ENCODE data around the gene ZNF722.
A peak's percentile ranks its signal among the peaks of the same experiment; 100 is the strongest.
"Not testable (repeated sequence)": the region's sequence is repeated elsewhere in the genome, so short reads cannot be mapped to it uniquely, and the experiment has no call there.

The ZNF722 gene

GRCh38 chr7:63998549-63998948 lies at the start of gene ZNF722:
ZNF722 (plus strand) TSS chr7:63998849; CDS start chr7:63998962, 113 bp downstream.
- DNase-seq, result no peak

- no peak for DNase-seq
Observed at GRCh38 chr7:63953181-63953580, 45.5 kb upstream of the ZNF722 start.

- DNase-seq, result no peak
Observed at GRCh38 chr7:63968629-63969028, 30.0 kb upstream of the ZNF722 start.

GRCh38 chr7:64015496-64015895 lies 16.8 kb downstream of the ZNF722 start:
- DNase-seq, result not testable (repeated sequence)

GRCh38 chr7:64035388-64035787 lies 36.7 kb downstream of the ZNF722 start:
- no peak for DNase-seq

- DNase-seq, result no peak
Observed at GRCh38 chr7:64037095-64037494, 38.4 kb downstream of the ZNF722 start.

GRCh38 chr7:64045301-64046040 lies 46.8 kb downstream of the ZNF722 start, which contains the start of gene ZNF727:
ZNF727 (plus strand) TSS chr7:64045434; CDS start chr7:64045622, 188 bp downstream.
- peak; percentile 16 for DNase-seq

GRCh38 chr7:64046041-64046389 lies 47.4 kb downstream of the ZNF722 start:
- DNase-seq, result no peak
